Measurements from ENCODE around the gene STAB2.

The STAB2 gene

GRCh38 chr12:103691063-103691462 lies 104.0 kb downstream of the STAB2 start:
- DNase-seq (ENCODE audit: low spot score): no peak

GRCh38 chr12:103696101-103696500 lies 109.0 kb downstream of the STAB2 start:
- DNase-seq (ENCODE audit: low spot score): no peak

DNA sequence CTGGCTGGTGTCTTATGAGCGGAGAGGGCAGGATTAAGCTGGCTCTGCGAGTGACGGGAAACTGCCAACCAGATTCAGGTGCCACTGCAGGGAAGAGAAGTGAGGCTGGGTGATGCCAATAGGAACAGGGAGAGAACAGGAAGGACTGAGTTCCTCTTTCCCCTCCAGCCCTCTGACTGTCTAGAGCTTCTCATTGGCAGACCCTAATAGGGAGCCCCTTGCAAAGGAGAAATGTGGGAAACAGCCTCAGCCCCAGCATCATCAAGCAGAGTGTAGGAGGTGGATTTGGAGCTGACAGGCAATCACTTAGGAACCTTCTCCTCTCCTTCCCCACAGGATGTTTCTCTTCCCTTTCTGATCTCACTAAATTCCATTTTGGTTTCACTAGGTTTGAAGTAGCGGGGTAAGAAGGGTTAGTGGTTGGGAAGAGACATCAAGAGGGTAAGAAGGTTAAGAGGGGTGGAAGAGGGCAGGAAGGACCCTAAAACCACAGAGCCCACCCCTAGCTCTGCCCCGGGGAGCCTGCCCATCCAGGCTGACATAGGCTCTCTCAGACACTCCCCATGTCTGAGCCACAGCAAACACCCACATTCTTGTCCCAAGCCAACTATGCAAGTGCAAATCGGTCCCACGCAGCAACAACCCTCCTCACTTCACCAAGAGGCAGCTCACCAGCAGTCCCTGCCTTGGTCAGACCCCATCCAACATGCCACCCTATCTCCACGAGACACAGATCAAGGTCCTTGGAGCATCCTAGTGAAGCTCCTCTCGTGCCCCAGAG lies 111.1 kb downstream of the STAB2 start:
- no peak for DNase-seq (ENCODE audit: low spot score)

- DNase-seq (ENCODE audit: low spot score): no peak
Measured at GRCh38 chr12:103698752-103699560, 111.9 kb downstream of the STAB2 start.

GRCh38 chr12:103705098-103705497 lies 118.0 kb downstream of the STAB2 start:
- DNase-seq (ENCODE audit: low spot score): no peak

- no peak for DNase-seq (ENCODE audit: low spot score)
Measured at GRCh38 chr12:103705927-103706326, 118.9 kb downstream of the STAB2 start.

DNA sequence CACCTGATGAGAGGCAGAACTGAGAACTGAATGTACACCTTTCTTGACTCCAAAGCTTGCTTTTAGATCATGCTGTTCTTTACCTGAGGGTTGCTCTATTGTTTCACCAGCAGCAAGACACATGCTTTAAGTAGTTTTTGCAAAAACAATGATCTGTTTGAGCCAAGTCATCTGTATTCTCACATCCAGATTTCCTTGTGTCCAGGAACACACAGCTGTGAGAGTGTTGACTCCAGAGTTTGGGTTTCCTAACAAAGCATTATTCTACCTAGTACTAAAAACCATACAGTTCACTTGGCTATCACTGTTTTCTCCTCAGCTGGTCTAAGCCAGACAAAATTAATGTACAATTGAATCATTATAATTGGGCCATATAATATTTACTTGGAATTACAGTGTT lies 120.4 kb downstream of the STAB2 start:
- no peak for DNase-seq (ENCODE audit: low spot score)

DNA sequence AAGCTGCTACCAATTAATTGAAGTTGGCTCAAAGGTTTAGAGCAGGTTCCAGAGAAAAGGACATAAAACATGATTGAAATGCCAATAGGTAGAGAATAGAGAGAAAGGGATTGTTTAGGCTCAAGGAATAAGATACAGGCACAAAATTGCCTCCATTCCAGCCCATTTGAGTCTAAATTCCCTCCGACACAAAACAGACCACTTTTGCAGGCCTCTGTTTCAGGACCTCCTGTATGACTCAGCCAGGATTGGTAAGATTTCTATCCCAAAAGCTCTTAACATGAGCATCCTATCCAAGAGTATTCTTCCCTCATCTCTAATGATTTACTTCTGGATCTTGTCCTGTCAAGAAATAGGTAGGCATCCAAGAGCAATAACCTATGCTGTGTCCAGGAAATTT lies 123.5 kb downstream of the STAB2 start:
- no peak for DNase-seq (ENCODE audit: low spot score)

DNA sequence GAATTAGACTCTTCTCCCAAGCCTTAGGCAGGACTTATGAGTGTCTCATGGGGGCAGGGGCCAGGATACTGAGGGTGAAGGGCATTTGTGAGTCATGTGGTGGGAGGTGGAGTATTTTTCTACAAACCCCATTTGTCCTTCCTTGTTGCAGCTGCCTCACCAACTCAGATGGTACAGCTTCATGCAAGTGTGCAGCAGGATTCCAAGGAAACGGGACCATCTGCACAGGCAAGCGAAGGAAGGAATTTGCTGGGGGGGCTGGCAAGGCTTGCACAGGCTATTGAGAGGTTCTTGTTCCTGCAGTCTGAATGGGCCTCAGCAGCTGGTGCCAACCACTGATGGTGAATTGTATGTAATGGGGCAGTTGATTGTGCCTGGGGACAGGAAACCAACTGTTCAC lies 125.1 kb downstream of the STAB2 start:
- DNase-seq (ENCODE audit: low spot score): no peak

DNA sequence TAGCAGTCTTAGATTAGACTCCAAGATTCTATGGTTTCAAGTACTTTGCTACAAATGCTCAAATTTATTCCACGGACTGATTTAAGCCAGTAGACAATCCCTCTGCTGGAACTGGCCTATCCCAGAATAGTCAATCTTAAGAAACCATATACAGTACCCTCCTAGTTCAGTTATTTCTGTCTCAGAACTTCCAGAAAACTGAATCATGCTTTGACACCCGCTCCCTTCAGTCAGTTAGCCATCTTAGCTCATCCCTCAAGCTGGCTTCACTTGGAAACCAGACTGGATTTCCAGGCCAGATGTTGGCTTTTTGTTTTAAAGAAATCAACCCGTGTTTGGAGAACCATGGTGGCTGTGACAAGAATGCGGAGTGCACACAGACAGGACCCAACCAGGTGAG lies 128.4 kb downstream of the STAB2 start:
- DNase-seq (ENCODE audit: low spot score): no peak

GRCh38 chr12:103716517-103717196 lies 129.6 kb downstream of the STAB2 start:
- DNase-seq (ENCODE audit: low spot score): no peak

DNA sequence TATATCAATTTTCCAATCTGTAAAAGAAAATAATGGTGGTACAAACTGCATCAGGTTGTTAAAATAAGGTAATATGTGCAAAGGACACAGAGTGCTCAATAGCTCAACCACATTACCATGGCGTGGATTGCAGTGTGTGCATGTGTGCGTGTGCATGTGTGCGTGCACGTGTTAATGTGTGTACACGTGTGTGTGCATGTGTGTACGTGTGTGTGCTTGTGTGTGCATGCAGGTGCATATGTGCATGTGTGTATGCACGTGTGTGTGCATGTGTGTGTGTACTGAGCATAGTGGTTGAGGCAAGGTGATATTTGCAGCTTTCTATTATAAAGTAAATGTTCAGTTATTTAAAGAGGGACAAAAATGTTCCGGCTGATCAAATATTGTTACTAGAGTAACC lies 138.3 kb downstream of the STAB2 start:
- no peak for DNase-seq (ENCODE audit: low spot score)

GRCh38 chr12:103727638-103728037 lies 140.6 kb downstream of the STAB2 start:
- no peak for DNase-seq (ENCODE audit: low spot score)

GRCh38 chr12:103728323-103728722 lies 141.2 kb downstream of the STAB2 start:
- DNase-seq (ENCODE audit: low spot score): no peak

DNA sequence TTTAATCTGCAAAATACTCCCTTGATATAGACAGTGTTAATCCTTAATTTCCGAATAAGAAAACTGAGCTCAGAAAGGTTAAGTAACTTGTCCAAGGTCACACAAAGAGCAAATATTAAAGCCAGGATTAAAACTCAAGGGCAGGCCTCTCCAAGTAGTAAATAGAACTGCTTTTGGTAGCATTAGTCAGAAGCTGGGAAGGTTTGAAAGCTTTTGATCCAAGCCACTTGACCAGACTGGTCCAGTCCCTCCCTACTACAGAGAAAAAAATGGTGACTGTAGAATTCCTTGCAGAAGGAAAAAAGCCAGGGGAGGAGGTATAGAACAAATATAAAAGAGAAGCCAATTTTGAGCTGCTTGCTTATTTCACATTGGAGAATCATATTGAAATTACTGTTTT lies 142.4 kb downstream of the STAB2 start:
- DNase-seq (ENCODE audit: low spot score): no peak

- DNase-seq (ENCODE audit: low spot score): no peak
Measured at GRCh38 chr12:103731539-103731938, 144.5 kb downstream of the STAB2 start.

- no peak for DNase-seq (ENCODE audit: low spot score)
Measured at GRCh38 chr12:103734863-103735262, 147.8 kb downstream of the STAB2 start.

DNA sequence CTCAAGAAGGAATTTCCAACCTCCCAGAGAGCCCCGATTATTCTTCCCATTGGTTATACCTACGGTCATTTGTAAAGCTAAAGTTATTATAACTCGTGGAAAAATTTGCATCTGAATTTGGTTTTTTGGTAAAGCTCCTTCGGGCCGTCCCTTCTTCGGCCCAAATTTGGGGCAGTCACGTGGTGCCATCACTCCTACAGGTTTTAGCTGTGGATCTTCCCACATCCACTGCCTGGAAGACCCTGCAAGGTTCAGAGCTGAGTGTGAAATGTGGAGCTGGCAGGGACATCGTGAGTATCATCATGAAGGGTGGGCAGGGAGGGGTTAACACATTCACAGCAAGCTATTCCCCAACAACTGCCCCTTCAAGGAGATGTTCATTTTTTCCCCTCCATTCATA lies 148.2 kb downstream of the STAB2 start:
- DNase-seq (ENCODE audit: low spot score): no peak

DNA sequence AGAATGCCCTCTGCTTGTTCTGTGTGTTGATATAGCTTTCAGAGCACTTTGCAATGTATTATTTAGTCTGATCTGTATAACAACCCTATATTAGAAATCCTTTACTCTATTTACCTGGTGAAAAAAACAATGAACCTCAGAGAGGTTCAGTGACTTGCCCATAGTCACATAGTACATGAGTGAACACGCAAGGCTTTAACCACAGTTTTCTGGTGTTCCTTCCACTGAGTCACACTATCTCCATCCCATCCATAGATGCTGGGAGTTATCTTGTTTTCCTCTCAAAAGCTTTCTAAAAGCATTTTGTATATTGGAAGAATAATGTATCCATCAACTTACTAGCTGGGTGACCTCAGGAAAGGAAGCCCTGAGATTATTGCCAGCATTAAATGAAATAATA lies 149.5 kb downstream of the STAB2 start:
- DNase-seq (ENCODE audit: low spot score): no peak

DNA sequence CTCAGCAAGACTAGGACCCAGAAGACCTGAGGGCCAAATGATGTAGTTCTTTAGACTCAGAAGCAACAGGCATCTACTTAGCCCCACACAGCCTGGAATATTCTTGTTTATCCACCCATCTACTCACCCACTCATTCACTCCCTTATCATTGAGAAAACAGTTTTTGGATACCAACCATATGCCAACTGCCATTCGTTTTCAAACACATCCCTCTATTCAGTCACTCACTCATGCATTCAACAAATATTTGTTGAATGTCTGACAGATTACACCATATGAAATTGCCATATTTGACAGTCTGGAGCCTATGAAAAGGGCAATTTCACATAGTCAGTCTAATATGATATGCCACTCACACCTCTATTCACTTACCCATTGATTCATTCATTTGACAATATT lies 150.8 kb downstream of the STAB2 start:
- no peak for DNase-seq (ENCODE audit: low spot score)

DNA sequence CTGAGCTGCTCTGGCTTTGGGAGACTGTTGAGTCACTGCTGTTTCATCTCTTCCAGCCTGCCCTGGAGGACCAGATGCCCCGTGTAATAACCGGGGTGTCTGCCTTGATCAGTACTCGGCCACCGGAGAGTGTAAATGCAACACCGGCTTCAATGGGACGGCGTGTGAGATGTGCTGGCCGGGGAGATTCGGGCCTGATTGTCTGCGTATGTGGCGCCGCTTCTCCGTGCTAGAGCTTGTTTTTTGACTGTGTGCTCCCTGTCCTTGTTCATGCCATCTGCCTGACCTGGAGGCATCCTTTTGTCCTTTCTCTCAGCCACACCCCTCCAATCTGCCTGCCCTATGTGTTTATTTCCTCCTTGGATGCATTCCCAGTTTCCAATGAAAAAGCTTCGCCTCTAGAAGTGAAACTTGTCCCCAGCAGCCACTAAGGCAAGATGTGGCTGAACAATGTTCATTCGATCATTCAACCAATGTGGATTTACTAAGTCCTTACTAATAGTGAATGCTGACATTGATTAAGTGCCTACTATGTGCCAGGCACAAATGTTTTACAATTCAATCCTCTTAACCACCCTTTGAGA lies 155.4 kb downstream of the STAB2 start:
- DNase-seq (ENCODE audit: low spot score): no peak

GRCh38 chr12:103743788-103744187 lies 156.7 kb downstream of the STAB2 start:
- no peak for DNase-seq (ENCODE audit: low spot score)

DNA sequence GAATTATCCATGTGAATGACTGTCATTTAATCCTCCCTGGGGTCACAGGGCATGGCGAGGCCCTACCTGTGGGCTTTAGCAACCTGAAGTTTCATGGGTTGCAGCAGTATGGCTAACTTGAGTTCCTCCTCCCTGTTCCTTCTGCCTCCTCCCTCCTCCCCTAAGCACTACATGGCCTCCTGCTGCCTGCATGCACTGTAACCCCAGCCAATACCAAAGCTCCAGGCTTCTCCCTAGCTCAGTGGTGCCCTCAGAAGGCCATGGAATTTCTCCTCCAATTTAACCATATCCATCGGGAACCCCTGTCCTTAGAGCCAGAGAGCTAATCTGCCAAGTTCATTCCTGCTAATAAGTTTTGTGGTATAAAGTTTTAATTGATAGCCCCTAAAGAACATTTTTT lies 158.9 kb downstream of the STAB2 start:
- no peak for DNase-seq (ENCODE audit: low spot score)

Data from COLO829 (cell line).